GM12801 (cell line): ENCODE results near the gene EGLN3.

Experiments used
- CTCF ChIP-seq: IDR thresholded peaks from one replicate; pipeline ENCODE4 v1.5.1; 2011; ENCODE audit warnings: control low read depth; ENCODE audit not compliant: insufficient read length; ENCODE audit errors: extremely low read depth

Gene EGLN3

DNA sequence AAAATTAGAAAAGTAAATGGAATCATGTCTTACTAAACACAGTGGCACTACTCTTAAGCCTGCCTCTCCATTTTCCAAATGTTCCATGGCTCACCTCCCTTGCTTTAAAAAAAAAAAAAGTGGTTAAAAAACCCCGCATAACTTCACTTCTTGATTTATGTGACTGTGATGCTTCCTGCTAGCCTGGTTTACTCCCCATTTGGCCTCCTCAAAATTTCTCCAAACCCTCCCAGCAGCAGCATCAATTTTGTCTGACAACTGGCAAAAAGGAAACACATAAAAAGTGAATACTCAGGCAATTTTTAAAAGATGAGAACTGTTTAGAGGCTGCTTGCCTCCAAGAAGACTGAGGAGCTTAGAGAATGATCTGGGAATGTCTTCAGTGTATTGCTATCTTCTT, 17.8 kb upstream of the EGLN3 start:
- no peak for TF ChIP-seq CTCF

DNA sequence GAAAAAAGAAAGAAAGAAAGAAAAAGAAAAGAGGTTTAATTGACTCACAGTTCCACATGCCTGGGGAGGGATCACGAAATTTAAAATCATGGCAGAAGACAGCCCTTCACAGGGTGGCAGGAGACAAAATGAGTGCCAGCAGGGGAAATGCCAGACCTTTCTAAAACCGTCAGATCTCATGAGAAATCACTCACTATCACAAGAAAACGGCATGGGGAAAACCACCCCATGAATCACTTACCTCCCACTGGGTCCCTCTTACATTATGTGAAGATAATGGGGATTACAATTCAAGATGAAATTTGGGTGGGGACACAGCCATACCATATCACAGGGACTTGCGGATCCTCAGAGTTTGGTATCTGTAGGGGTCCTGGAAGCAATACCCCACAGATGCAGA, 16.3 kb upstream of the EGLN3 start:
- no peak for TF ChIP-seq CTCF

- no peak for TF ChIP-seq CTCF
Measured at GRCh38 chr14:33966276-33966675, 15.4 kb upstream of the EGLN3 start.

- no peak for TF ChIP-seq CTCF
Measured at GRCh38 chr14:33964599-33965317, 13.9 kb upstream of the EGLN3 start.

DNA sequence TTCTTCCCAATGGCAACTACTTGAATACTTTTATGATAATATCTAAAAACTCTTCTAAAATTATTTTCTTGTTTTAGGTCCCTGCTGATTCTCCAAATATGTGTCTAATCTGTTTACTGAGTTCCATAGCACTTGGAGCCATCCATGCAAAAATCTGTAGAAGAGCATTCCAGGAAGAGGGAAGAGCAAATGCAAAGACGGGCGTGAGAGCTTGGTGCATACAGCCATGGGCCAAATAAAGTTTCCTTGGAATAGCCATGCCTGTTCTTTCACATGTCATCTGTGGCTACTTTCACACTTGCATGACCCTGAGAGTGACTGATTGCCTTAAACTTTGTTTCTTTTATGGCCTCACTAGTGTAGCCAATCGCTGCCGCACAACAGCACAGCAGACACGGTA, 13.0 kb upstream of the EGLN3 start:
- TF ChIP-seq CTCF, result no peak

- TF ChIP-seq CTCF, result no peak
Measured at GRCh38 chr14:33962016-33962415, 11.1 kb upstream of the EGLN3 start.

- no peak for TF ChIP-seq CTCF
Measured at GRCh38 chr14:33959692-33960151, 8.8 kb upstream of the EGLN3 start.
